DMS53 treated with DMSO at 0.1 percent for 48 hours (cell line): ENCODE data around the gene RAB8B.
"Not testable (repeated sequence)": the region's sequence is repeated elsewhere in the genome, so short reads cannot be mapped to it uniquely, and the experiment has no call there.

Experiments used
- DNase-seq: peaks from one replicate; lab custom pipeline; 2025; ENCODE audit not compliant: unreplicated experiment; lab: John Stamatoyannopoulos, UW

The RAB8B gene

DNA sequence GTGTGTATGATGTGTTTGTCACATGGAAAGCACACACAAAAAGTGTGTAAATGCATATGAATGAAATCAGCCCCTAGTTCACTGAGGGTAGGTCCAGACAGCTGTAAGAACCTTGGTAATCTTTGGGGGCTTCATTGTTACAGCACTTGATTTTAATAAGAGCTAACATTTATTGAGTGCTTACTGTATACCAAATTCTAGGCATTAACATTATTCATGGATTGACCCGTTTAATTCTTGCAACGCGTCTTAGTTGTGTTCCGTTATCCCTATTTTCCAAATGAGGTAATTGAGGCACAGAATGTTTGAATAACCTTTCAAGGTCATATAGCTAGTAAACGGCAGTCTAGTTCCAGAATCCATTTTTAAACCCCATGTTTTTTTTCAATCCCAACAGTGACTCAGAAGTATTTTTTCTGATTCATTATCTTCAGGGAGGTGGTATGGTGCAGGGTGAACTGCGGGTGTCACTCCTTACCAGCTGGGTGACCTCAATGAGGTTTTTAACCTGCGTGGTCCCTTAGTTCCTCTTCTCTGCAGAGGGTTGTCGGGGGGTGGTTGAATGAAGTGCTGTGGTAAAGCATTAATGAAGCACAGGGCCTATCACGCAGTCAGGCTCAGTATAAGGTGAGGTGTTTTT lies 14.2 kb downstream of the RAB8B start:
- no peak for DNase-seq

DNA sequence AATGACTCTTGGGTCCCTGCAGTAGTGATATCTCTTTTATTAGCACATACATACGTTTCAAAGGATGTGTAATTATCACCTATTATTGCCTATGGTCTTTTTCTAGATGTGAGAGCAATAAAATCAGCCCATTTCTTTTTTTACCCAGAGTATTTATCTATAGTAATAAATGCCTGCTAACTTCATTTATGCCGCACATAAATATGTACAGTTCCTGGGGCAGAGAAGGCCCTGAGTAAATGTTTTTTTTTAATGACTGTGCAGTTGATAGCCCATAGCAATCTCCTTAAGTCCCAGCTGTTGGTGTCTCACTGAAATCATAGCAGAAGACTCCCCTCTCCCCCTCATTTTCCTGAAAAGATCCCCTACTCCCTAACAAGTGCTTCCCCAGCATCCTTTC lies 16.7 kb downstream of the RAB8B start:
- no peak for DNase-seq

DNA sequence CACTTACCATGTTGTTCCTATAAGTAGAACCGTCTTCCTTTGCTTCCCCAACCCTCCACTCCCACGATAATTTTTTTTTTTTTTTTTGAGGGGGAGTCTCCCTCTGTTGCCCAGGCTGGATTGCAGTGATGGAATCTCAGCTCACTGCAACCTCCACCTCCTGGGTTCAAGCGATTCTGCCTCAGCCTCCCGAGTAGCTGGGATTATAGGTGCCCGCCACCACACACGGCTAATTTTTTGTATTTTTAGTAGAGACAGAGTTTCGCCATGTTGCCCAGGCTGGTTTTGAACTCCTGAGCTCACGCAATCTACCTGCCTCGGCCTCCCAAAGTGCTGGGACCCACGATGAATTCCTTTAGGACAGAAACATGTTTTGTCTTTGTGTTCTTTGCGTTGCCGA lies 19.4 kb downstream of the RAB8B start:
- DNase-seq, result not testable (repeated sequence)

DNA sequence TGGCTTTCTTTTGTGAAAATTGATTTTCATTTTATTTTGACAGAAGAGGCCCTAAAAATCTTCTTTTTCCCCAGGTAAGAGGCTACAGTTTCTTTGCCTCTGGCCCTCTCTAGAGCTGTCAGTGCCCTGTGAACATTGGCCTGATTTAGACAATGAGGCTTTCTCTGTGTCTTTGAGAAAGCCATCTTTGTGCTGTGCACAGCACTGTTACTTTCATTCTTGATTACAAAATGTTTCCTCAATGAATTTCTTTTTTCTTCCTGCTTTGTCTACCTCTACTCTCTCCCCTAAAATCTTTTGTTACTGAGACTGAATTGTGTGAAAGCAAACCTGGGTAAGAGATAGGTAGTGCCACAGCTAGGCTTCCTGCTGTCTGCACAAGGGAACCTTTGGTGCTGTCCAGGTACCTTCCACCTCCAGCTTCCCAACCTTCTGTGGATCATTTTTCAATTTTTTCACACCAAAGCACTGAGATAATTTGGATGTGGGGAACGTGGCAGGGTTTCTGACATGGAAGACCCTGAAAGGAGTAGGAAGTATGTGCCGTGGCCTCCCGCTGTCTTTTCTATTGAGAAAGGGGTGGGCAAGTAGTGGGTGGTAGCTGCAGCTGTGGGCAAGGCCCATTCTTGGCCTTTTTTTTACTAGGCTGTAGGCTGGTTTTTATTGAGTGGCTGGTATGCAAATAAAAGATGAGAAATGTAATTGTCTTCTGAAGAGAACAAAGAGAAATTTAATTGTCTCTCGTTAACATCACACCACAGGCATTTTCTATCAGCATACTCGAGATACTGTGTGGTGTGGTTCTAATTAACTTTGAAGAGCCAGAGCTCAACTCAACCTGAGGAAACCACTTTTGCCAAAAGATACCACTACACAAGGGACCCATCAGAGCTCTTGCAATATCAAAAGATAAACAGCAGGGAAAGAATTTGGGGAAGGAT lies 21.0 kb downstream of the RAB8B start:
- no peak for DNase-seq

DNA sequence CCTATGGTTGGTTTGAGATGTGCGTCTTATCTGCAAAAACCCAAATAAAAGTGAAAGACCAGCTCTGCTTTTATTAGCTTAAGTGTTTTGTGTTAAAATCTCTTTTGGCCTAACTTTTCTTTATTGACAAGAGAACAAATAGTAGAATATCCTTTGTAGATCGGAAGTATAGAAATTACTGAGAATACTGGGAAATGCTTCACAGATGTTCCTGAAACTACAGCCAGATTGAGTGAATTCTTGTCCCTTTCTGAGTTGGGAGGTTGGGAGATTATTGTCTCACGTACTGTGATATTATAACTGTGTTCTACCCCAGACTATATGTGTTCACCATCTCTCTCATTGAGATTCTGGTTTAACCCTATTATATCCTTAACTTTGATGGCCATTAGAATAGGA lies 21.7 kb downstream of the RAB8B start:
- DNase-seq, result no peak

DNA sequence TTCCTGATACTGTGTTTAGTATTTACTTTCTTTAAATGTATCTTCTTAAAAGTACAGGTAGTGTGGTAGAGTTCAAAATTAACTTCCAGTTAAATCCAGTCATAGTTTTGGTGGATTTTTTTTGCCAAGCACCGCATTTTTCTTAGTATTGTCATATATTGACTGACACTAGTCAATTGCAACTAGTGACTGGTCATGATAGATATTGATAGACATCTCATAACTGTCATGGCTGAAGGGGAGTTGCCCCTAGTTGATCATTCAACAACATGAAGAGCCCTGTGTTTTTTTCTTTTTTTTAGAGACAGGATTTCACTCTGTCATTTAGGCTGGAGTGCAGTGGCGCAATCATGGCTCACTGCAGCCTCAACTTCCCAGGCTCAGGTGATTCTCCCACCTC lies 22.1 kb downstream of the RAB8B start:
- DNase-seq, result no peak

DNA sequence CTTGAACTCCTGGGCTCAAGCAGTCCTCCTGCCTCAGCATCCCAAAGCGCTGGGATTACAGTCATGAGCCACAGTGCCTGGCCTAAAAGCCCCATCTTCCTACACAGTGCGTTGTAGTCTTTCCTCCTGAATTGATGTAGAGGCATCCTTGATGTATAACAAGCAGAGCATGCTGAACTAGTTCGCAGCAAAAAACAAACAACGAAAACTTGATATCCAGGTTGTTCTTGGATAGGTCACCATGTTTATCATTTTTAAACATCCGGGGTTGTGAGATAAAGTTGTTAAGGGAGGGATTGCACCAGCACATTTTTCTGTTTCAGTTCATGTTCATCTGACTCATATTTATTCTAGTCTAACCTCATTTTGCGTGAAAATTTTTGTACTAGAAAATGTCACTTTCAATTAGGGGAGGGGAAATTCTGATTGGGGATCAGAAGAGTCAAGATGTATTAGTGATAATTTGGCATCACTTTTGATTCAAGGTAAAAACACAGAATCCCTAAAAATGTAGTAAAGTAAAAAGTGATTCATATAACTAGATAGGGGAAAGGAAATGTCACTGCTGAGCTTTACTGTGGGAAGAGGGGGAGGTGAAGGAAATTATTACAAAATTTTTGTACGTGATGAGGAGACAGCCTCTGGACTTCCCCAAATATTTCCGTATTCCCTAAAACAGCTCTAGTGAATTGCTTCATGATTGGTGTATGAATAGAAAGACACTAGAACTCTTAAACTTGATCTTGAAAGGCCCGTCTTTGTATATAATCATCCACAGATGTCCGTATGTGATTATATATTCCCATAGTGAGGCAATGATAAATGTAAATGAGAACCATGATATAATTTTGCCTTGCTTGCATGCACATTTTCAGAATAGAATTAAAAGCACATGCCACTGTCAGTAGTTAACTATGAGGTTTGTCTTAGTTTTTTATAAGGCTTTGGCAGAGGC lies 22.9 kb downstream of the RAB8B start:
- no peak for DNase-seq

DNA sequence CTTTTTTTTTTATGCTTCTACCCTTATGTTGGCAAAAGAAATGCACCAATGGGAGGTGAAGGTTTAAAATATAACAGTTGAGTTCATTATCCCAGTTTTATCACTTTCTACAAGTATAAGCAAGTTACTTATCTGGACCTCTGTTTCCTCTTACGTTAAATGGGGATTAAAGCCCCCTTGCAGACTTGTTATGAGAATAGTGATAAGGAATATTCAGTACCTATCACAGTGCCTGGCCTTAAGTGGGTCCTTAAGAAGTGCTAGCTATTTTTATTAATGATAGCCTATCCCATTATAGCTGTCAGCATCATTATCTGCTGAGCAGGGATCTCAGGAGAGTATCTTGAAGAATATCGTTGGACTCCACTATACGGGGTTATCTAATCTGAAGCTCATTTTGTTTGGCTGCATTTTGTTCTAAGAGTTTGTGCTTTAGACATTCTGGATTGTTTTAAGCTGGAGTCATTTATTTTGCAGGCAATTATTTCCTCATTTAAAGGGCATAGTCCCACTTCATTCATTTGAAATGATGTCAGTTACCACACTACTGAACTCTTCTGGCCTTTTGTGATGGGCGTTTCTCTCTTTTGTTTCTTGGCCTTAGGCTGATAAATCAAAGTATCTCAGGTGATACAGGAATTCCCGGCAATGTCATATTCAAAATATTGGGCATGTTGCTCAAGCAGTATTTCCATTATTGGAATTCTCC lies 28.8 kb downstream of the RAB8B start:
- no peak for DNase-seq

DNA sequence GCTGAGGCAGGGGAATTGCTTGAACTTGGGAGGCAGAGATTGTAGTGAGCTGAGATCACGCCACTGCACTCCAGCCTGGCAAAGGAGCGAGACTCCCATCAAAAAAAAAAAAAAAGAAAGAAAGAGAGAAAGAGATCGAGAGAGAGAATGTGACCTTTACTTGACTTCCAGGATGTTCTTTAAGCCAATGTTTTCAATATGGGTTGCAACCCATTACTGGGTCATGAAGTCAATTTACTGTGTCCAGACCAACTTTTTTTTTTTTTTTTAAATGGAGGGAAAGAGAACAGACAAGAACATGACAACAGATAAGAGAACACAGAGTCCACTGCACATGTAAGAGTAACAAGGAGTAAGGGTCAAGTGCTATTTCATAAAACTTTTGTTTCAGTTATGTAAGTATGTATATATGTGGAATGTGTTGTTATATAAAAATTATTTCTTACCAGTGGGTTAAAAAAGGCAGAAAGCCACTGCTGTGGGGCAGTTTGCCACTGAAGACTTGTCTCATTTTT lies 29.8 kb downstream of the RAB8B start:
- DNase-seq, result no peak

DNA sequence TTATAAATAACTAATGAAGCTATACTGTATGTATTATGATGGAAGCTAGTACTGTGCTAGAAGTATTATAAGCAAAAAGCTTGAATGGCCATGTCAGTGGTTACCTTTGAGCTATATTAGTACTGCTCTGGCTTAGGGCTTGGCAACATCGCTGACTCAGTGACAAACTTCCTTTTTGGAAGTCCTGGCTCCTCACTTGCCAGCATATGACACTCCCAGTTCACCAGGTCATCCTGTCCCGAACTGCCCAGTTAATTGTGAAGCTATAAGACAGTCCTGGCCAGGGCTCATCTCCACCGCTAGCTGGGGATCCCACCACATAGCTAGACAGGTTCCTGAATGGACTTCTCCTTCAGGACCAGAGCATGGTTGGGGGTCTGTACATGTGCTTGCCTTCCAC lies 31.9 kb downstream of the RAB8B start:
- DNase-seq, result no peak

DNA sequence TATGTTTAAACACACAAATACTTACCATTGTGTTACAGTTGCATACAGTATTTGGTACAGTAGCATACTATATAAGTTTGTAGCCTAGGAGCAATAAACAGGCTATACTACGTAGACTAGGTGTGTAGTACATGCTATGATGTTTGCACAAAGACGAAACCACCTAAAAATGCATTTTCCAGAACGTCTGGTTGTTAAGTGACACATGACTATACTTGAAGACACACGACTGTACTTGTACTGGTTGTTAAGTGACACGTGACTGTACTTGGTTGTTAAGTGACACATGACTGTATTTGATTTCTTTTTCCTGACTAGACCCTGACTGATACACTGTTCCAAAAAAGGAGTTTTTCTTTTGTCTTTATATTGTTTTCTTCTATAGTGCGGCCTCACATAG lies 34.1 kb downstream of the RAB8B start:
- DNase-seq, result peak; percentile 17

DNA sequence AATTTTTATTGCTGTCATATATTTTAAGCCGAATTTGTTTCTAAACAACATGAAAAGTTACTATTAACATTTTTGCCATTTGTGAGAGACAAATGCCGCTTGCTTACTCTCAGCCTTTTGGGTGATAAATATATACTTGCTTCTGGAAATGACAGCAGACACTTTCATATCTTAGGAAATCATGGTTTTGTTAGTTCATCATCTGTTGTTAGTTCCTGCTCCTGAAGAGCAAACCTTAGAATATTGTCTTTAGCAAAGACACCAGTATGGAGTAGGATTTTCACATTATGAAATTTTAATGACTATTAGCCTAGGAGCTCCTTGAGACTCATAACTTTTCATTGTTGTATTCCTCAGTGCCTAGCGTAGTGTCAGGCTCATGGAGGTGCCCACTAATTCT lies 36.0 kb downstream of the RAB8B start:
- DNase-seq, result no peak

DNA sequence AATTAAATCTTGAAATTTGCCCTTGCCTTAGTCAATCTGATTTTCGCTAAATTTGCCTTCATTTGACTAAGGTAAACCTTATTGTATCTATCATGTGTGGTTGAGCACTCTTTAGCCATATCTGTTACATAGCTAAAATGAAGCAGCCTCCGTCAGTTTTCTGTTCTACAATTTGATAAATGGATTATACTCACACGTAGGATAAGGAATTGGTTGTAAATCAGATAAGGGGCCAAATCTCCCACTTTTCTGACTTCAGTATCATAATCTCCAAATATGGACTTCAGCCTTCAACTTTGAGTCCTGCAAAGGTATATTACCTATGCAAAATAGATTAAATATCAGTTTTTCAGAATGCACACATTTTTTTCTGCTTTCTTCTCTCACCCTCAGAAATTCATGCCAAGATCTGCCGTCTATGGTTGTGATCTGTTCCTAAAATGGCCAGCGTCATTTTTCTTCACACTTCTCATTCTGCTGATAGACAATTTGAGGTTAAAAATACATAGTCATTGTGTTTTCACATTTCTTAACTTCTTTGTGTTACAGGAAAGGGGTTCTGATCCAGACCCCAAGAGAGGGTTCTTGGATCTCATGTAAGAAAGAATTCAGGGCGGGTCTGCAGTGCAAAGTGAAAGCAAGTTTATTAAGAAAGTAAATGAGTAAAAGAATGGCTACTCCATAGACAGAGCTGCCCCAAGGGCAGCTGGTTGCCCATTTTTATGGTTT lies 36.9 kb downstream of the RAB8B start:
- no peak for DNase-seq

DNA sequence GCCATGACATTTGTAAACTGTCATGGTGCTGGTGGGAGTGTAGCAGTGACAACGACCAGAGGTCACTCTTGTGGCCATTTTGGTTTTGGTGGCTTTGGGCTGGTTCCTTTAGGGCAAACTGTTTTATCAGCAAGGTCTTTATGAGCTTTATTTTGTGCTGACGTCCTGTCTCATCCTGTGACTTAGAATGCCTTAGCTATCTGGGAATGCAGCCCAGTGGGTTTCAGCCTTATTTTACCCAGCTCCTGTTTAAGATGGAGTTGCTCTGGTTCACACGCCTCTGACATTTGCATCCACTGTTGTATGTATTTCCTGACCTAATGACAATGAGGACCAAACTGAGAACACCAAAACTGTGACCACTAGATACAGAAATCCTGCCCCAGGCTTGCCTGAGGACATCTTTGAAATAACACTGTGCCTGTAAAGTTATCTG lies 37.6 kb downstream of the RAB8B start:
- no peak for DNase-seq

DNA sequence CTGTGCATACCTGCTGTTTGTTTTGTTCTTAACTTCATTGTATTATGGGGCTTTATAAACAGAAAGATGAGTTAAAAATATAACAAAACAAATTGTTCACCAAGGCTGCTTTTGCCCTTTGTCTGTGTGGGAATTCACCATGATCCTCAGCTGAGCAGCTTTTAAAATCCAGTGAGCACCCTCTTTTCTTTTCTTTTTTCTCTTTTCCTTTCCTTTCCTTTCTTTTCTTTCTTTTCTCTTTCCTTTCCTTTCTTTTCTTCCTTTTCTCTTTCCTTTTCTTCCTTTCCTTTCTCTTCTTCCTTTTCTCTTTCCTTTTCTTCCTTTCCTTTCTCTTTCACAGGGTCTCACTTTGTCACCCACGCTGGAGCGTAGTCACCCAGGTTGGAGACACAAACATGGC lies 38.3 kb downstream of the RAB8B start:
- no peak for DNase-seq

DNA sequence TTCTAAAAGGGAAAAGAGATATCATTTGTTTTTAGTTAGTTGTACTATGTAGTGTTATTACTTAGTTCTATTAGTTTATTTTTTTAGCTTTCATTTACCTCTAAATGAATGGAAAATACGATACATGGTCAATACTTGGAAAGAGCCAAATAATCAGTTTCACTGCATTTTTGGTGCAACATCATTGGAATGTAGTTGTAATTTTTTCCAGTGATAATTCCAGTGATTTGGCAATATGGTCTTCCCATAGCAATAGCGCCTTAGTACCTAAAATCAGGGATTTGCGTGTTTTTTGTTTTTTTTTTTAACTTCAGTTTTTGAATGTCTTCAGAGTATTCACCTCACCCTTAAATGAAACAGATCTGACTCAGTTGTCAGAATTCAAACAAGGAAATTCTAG lies 41.8 kb downstream of the RAB8B start:
- no peak for DNase-seq

DNA sequence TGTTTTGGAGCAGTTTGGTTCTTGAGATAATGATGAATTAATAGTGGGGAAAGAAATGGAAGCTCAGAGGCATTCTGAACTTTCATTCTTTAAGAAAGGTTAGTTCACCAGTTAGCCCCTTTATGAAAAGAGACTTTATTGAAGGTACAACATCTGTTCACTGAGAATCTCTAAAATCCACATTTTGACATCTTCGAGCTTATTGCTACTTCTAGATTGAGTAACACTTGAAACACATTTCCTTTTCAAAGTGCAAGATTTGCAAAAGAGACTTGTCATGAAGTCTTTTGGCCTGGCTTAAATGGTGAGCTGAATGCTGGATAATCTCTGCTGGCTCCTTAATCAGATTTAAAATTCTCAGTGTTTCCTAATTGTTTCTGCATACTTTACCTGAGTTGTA lies 42.3 kb downstream of the RAB8B start:
- DNase-seq, result no peak

DNA sequence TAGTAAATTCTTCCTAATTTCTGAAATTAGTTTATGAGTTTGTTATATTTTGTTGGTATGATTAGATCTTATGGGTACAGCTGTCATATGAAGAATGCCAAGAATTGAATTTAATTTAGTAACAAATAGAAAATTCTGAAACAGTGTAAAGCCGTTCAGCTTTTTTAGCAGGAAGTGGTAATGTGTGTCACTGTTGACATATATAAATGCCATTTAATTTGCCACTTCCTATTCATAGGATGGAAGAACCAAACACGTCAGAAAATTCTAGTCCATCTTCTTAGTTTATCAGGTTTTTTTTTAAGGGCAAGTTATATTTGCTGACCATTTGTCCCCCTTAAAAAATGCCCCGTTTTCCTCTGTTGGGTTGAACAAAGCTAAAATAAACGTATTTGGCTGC lies 43.0 kb downstream of the RAB8B start:
- no peak for DNase-seq

DNA sequence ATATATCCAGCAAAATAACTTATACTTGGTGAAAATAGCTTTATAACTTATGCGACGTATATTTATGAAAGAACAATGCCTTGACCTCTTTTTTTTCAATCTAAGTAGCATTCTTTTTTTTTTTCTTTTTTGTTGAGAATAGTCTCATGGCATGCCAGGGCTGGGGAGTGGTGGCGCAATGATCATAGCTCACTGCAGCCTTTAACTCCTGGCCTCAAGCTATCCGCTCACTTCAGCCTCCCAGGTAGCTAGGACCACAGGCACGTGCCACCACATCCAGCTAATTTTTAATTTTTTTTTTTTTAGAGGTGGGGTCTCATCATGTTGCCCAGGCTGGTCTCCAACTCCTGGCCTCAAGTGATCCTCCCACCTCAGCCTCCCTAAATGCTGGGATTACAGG lies 43.5 kb downstream of the RAB8B start:
- DNase-seq, result no peak
